ENCODE data around the gene MYH14.

DNA sequence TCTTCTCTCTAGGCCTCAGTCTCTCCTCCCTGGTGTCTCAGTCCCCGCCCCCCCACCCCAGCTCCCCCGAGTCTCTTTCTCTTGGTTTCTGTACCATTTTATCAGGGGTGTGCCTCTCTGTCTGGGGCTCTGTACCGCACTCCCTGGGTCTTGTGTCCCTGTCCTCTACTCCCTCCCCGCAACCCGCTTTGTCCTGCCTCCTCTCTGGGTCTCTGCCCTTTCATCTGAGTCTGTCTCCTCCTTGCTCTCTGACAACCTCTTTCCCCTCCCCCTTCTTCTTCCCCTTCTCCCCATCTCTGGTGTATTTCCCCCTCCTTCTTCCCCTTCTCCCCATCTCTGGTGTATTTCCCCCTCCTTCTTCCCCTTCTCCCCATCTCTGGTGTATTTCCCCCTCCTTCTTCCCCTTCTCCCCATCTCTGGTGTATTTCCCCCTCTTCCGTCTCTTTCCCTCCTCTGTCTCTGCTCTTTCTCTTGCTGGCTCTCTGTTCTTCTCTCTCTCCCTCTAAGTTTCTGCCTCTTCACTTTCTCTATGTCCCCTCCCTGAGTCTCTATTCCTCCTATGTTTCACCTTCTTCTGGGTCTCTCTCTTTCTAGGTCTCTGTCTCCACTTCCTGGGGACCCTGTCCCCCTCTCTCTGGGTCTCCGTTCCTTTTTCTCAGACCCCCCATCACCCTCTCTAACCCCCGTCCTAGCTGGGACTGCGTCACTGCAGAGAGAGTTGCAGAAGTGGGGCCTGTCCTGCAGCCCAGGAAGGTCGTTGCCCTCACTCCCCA is 128.0 kb downstream of the MYH14 start:
- TF ChIP-seq EZH2 (IDR thresholded peaks at IDR 0.05; ENCODE audit: borderline replicate concordance, low read depth, low read length, poor library complexity, severe bottlenecking) (no peak), CTCF (conservative IDR thresholded peaks at IDR 0.05; ENCODE audit: low read depth, low read length) (no peak)

Data from A673 (cell line).